ENCODE data around the gene GOLGA2.
"Not testable (repeated sequence)": the region's sequence is repeated elsewhere in the genome, so short reads cannot be mapped to it uniquely, and the experiment has no call there.

GOLGA2 gene

DNA sequence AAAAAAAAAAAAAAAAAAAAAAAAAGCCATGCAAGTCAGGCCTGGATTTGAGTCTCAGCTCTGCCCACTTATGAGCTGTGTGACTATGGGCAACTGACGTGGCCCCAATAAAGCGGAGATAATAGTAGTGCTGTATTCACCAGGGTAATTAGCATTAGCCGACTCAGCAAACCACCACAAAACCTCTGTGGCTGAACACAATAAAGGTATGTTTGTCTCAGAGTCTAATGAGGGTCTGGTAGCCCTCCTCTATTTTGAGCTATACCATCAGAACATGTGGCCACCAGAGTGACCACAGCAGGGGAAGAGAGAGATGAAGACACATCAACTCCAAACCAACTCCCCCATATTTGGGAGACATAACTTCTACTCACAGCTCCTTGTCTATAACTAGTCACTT is 16.2 kb upstream of the GOLGA2 start:
- no peak for DNase-seq (ENCODE audit: low read depth in 2 of 2)

DNA sequence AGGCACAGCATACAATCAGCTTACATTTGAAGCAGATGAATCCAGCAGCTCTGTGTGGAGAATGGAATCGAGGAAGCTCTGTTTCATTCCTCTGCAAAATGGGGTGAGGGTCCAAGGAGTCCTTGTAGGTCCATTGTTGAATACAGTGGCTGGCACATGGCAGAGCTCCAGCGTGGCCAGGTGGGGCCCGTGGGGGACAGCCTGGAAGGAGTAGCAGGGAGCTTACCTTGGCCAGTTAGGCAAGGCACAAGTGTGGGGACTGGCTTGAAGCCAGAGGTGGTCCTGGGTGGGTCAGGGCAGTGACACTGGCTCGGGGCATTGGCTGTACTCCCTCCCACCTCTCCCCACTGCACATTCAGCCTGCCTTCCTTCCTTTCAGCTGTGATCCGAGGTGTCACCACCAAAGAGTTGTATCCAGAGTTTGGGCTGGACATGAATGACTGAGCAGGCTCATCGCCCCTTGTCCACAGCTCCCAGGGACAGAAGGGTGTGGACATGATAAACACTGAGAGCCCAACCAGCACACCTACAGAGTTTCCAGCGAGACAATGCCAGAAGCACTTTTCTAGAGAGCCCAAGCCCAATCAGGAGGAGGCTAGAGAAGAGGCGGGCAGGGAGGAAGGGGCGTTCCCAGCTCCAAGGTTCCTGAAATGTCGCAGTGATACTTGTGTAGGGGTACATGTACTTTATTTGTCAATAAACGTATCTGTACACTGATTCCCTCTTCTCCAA is 12.6 kb upstream of the GOLGA2 start:
- no peak for DNase-seq (ENCODE audit: low read depth in 2 of 2)

DNA sequence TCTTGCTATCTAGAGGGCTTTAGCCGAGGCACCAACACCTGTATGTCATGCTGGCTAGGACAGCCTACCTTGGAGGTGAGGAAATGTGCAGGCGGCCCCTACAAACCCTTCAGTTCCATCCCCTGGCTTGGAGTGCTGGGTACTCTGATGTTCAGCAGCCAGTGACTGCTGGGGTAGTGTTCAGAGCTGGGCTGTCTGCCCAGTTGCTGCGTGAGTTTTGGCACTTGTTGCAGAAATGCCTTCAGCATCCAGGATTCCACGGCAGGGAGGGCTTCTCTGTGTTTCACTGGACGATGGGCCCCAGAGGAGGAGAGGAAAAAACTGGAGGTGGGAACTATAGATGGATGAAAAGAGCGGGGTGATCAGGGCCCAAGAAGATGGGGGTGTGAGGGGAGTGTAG is 10.6 kb upstream of the GOLGA2 start:
- DNase-seq (ENCODE audit: low read depth in 2 of 2): no peak

DNA sequence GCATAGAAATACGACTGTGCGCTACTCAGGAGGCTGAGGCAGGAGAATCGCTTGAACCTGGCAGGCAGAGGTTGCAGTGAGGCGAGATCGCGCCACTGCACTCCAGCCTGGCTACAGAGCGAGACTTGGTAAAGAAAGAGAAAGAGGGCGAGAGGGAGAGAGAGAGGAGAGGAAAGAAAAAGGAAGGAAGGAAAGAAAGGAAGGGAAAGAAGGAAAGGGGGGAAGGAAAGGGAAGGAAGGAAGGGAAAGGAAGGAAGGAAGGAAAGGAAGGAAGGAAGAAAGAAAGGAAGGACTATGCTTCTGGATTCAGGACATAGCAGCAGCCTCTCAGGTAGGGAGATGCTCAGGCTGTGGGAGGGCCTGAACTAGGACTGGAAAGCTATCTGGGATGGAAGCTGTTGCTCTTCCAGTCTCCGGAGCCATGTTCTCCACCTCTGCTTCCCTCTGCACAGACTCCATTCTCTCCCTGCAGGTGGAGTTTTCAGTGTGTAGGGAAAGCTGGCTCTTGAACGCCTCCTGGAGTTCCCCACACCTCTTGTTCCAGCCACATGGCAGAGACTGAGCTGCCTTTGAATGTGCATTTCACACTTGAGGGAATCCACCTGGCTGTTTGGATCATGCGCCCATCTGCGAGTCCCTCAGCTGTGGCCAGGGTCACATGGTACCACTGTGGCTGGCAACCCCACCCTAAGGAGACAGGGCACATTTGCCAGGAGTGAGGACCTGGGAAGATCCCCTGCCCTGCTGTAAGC is 9.4 kb upstream of the GOLGA2 start:
- no peak for DNase-seq (ENCODE audit: low read depth in 2 of 2)

DNA sequence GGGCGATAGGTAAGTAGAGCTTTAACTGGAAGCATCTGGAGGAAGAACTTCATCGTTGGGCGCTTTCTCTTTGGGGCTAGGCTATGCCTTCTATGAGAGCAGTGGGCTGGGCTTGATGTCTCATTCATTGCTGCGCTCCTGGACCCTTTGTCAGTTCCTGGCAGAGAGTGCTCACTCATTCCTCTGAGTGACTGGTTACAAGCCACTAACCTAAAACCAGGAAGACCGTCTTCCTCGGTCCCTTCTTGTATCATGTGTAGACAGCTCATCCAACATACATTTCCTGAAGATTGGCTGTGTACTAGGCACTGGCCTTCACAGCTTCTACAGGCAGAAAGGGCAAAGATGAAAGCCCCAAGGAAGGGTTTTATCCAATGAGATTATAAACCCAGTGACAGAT is 6.7 kb upstream of the GOLGA2 start:
- no peak for DNase-seq (ENCODE audit: low read depth in 2 of 2)

DNA sequence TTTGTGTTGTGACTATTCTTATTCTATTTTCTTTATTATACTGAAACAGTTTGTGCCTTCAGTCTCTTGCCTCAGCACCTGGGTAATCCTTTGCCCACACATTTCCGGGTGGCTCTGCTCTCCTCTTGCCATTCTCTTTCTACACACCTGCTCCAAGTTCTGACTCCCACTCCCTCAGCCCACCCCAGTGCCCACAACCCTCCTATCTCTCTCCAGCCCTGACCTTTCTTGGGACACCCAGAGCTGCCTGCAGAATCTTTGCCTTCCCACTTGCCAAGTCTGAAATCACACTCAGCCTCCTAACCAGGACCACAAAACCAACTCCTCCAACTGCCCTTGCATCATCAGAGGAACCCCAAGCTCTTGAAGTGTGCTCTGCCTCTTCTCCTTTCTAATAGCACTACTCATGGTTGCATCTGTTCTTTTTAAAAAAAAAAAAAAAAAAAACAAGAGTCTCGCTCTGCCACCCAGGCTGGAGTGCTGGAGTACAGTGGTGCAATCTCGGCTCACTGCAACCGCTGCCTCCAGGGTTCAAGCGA is 4.3 kb upstream of the GOLGA2 start:
- DNase-seq (ENCODE audit: low read depth in 2 of 2): no peak

DNA sequence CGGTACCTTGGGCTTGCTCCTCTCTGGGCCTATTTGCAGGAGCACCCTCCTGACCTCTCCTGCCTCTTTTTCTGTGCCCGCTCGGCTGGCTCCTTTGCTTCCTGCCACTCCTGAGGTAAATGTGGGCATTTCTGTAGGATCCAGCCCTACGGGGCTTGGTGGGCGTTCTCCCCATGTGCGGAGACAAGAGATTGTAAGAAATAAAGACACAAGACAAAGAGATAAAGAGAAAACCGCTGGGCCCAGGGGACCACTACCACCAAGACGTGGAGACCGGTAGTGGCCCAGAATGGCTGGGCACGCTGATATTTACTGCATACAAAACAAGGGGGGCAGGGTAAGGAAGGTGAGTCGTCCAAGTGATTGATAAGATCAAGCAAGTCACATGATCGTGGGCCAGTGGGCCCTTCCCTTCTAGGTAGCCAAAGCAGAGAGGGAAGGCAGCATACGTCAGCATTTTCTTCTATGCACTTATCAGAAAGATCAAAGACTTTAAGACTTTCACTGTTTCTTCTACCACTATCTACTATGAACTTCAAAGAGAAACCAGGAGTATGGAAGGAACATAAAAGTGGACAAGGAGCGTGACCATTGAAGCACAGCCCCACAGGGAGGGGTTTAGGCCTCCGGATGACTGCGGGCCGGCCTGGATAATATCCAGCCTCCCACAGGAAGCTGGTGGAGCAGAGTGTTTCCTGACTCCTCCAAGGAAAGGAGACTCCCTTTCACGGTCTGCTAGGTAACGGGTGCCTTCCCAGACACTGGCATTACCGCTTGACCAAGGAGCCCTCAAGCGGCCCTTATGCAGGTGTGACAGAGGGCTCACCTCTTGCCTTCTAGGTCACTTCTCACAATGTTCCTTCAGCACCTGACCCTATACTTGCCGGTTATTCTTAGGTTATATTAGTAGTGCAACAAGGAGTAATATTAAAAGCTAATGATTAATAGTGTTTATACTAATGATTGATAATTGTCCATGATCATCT is 3.6 kb upstream of the GOLGA2 start:
- not testable (repeated sequence) for DNase-seq (ENCODE audit: low read depth in 2 of 2)

DNA sequence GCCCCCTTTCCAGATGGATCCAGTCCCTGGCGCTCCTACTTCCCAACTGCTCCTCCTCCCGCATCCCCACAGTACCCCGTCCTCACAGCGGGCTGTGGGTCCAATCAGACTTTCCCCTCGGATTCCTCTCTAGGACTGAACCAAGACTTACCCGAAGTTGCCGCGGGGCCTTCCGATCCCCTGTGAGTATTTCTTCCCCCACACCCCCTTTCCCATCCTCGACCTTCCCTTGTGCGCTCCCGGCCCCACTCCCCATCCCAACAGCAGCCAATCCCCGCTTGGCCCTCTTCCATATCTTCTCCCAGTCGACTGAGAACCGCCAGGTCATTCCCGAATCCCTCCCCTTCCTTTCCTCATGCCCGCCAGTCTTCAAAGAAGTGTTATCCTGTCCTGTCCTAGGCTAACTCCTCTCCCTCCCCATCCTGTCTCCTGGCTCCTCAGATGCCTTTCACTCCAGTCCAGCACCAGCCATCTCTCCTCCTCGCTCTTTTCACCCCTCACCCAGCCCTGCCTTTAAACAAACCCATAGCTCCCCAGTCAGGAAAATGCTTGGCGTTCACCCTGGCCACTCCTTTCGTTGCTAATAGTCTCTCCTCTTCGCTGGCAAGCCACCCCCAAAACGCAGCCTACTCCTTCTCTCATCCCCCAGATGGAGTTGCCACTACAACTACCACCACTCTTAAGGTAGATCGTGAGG is 915 bp upstream of the GOLGA2 start:
- no peak for DNase-seq (ENCODE audit: low read depth in 2 of 2)

DNA sequence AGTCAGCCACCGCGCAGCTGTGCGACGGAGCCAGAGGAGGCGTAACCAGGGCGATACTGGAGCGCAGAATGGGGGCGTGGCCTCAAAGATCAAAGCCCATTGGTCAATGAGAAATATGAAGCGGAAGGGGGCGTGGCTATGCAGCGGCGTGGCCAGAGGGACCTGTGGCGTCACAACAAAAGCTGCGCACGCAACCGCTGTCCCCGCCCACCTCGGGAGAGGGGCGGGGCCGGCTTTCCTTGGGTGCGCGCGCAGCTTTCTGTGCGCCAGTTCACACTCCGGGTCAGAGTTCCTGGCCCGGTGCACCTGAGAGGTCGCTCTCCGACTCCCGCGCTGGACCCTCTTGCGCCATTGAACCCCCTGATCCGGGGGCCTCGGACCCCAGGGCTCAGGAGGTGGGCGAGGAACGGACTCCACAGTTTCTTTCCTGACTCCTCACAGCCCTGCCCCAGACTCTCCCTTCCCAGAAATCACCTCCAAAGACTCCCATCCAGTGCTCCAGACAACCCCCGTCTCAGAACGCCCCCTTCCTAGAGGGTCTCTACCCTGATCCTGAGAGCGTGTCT is 284 bp upstream of the GOLGA2 start, which contains the start of gene SWI5:
Gene SWI5, plus strand, starts transcription at position 269 of the 566 bp plus-strand sequence.
- DNase-seq (ENCODE audit: low read depth in 2 of 2): peak; percentile 99 to 100

DNA sequence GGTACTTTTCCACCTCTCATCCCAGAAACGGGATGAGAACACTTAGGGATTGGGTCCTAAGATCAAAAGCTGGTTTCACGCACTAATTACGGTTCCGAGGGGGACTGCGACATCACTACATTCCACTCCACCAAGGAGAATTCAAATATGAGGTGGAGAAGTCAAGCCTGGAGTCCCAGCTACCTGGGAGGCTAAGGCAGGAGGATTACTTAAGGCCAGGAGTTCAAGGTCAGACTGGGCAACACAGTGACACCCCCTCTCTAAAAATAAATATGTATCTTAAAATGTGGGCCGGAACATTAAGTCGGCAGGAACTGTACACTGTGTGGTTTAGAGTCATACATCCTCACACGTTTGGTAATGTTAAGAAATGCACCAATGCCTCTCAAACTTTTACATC is 1.6 kb downstream of the GOLGA2 start:
- no peak for DNase-seq (ENCODE audit: low read depth in 2 of 2)

DNA sequence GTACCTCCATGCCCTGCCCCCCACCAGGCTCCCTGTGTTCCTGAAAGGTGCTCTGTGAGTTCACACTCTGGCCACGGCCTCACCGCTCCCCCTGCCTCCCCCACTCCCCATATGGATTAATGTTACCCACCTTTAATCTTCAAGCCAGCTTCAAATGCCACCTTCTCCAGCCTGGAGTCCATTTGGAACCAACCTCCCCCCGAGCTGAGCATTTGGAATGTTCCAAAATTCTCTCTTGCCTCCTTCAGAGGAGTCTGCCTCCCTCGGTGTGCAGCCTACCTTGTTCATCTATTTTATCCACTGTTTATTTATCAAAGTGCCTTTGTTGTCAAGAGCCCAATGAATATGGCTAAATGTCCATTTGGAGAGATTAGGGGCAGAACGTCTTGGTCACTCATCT is 4.3 kb downstream of the GOLGA2 start:
- no peak for DNase-seq (ENCODE audit: low read depth in 2 of 2)

DNA sequence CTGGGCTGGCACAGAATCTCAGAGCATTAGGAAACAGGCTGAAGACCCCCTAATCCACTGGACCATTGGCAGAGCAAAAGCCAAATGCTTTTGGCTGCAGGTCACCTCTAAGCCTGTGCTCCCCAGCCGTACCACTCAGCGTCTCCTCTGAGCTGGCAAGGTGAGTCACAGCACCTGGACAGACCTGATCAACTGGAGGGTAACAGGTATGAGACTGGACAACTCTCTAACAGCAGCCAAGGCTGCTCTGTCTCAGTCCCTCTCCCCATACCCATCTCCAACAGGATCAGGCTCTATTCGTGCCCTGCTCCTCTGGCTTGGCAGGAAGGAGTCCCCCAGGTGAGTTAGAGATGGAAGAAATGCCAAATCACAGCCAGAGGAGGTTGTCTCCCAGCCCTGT is 4.7 kb downstream of the GOLGA2 start:
- DNase-seq (ENCODE audit: low read depth in 2 of 2): no peak

DNA sequence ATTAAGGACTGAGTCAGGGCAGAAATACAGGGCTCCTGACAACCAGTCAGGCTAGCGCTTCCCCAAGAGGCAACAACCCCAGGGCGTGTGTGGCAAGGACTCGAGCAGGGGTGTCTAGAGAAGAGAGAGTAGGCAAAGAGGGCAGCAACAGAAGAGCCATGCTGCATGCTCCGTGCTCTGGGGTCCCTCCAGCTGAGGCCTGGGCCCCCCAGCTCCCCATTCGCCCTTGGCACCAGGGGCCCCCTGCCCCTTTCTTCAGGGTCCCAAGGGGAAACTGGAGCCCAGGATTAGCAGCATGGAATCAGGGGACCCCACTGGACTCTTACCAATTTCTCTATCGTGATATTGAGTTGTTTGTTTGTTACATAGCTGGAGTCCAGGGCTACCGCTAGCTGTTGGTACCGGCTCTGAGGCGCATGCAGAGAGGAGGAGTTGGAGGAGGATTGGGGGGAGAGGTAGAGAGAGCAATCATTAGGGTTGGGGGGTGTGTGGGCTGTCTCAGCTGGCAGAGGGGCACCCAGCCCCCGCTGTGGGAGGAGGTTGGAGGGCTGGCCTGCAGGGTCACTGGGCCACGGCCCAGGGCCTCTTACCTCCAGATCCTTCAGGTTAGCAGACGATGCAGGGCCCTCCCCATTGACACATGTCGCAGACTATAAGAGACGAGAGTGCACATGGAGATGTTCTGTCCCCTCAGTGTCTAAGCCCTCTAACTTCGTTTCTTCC is 8.8 kb downstream of the GOLGA2 start:
- DNase-seq (ENCODE audit: low read depth in 2 of 2): no peak

DNA sequence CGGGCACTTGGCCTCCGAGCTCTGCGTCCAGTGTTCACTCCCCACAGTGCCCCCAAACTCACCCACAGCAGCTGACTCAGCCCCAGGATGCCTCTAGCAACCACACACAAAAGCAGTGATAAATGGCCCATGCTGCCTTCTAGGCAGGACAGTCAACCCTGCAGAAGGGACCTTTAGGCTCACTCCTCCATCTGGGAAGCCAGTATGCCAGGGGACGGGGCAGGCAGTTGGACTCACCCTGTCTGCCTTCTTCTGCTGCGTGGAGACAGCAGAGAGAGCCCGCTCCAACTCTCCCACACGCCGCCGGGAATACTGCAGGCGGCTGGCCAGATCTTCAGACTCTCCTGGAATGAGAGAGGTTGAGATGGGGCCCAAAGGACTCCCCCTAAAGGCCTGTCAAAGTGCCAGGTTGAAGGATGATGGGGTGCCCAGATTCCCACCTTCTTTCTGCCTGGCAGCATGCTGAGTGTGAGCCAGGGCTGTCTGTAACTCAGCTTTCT is 10.4 kb downstream of the GOLGA2 start:
- no peak for DNase-seq (ENCODE audit: low read depth in 2 of 2)

DNA sequence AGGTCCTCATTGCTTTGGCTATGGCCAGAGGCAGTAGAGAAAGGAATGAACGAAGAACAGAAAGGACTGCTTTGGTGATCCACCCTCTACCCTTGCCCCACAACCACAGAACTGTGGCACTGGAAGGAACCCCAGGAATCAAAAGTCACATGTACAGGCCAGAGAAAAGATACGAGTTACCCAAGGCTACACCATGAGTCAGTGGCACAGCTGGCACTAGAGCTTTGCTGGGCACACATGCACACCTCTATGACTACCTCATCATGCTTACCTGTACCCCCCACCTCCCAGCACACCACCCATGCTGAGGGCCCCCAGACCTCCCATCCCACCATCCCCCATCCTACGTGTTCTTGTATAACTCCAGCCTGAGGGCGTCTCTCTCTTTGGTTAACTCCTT is 13.1 kb downstream of the GOLGA2 start:
- no peak for DNase-seq (ENCODE audit: low read depth in 2 of 2)

DNA sequence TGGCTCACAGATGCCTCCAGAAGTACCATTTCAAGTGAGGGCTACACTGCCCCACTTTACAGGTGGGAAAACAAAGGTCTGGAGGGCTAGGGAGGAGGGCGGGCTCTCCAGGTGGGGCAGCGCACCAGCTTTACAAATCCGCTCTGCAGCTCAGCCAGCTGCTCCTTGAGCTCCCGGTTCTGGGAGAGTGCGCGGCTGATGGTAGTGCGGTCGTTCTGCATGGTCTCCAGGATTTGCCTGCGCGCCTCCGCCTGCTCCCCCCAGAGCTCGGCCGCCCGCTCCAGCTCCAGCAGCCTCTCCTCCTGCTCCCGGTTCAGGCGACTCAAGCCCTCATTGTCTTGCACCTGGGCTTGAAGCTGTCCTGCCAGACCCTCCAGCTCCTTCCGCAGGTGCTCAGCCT is 15.5 kb downstream of the GOLGA2 start:
- no peak for DNase-seq (ENCODE audit: low read depth in 2 of 2)

DNA sequence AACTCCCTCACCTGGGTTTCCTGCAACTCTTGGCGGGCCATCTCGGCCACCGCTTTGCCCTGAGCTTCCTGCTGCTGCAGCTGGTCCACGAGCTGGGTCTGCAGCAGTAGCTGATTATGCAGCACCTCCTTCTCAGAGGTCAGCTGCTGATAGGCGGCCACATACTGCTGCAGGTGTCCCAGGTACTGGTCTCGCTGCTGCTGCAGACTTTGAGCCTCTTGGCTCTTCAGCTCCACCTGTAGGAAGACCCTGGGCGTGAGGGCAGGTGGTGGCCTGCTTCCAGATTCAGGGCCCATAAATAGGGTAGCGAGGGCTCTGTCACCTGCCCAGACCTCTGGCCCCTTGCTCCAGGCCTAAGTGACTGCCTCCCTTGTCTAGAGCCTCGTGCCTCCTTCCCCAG is 16.7 kb downstream of the GOLGA2 start:
- no peak for DNase-seq (ENCODE audit: low read depth in 2 of 2)

DNA sequence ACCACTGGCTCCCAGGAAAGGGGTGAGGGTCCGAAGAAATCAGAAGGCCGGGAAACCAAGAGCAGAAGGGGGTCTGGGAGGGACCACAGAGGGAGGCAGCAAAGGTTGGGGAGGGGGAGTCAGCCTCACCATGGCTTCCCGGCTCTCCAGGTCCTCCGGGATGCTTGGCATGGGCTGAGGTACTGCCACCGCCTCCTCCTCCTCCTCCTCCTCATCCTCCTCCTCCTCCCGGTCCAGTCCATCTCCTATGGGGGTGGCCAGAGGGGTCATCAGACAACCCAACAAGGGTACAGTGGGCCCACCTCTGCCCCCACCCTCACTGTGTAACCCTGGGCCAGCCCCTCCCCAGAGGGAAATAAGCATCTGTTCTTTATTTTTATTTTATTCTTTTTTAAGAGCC is 17.5 kb downstream of the GOLGA2 start:
- DNase-seq (ENCODE audit: low read depth in 2 of 2): no peak

DNA sequence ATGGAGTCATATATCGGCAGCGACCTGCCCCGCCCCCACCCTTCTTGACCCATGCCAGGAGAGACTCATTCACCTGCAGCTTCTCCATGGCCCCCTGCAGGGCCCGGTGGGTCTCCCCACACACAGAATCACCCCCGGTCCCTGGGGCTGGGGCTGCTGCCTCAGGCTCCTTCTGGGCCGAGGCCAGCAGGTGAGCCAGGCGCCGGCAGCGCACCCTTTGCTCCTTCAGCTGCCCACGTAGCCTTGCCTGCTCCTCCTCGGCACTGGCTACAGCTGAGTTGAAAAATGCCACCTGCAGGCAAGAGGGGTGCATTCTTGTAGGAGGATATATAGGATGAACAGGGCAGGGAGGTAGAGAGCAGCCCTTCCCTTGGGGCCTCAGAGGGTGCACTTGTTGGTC is 17.9 kb downstream of the GOLGA2 start:
- DNase-seq (ENCODE audit: low read depth in 2 of 2): no peak

All from stimulated activated CD8-positive, alpha-beta memory T cell treated with anti-CD3 and anti-CD28 coated beads, Interleukin-15, amount 100 ng/mL, for 4 hours (primary cell).